HEK293 (cell line): Measurements from ENCODE around the gene LILRB5.

Experiments
- CTCF ChIA-PET: fragments of 350-600 bp; formaldehyde crosslinking; extraction: SDS; loops from one replicate; lab custom pipeline; 2021; ENCODE audit warnings: antibody characterized with exemption; lab: Yijun Ruan, JAX
- POLR2A ChIA-PET: fragments of 300-600 bp; formaldehyde crosslinking; extraction: SDS; loops from one replicate; lab custom pipeline; 2020; ENCODE audit warnings: antibody characterized with exemption, inconsistent platforms; lab: Yijun Ruan, JAX
- H3K27ac ChIP-seq: fragments of 200-500 bp; sonication (Bioruptor generic); 2 replicates; pipeline ENCODE4 v1.5.1; 2014; ENCODE audit warnings: low read depth, low read length, control low read depth, inconsistent platforms; ENCODE audit errors: extremely low read depth
- H3K36me3 ChIP-seq, 2 experiments: fragments of 200-500 bp in 1 of 2; sonication (Bioruptor generic) in 1 of 2; 1 replicate in 1 of 2; 2 replicates in 1 of 2; pipeline ENCODE4 v1.5.1; 2014 to 2017; ENCODE audit warnings: inconsistent platforms in 2 of 2, low read length in 2 of 2; ENCODE audit not compliant: control insufficient read depth in 2 of 2, insufficient read depth in 1 of 2
- H3K4me1 ChIP-seq: fragments of 200-500 bp; sonication (Bioruptor generic); 2 replicates; pipeline ENCODE4 v1.5.1; 2014; ENCODE audit warnings: mild to moderate bottlenecking, low read length, inconsistent platforms; ENCODE audit not compliant: control insufficient read depth, insufficient read depth
- H3K4me3 ChIP-seq: 2 replicates; pipeline ENCODE4 v1.5.1; 2011; ENCODE audit warnings: low read depth, mild to moderate bottlenecking, control low read depth, low read length, moderate library complexity
- H3K9me3 ChIP-seq: fragments of 200-500 bp; sonication (Bioruptor generic); 2 replicates; pipeline ENCODE4 v1.5.1; 2014; ENCODE audit warnings: low read depth, low read length, inconsistent platforms; ENCODE audit not compliant: control insufficient read depth, insufficient read depth
- KLF16 ChIP-seq: fragments of 450-650 bp; formaldehyde crosslinking; IDR thresholded peaks from 2 replicates; pipeline ENCODE4 v1.5.1; 2017; ENCODE audit warnings: missing biosample characterization, missing genetic modification characterization
- KLF7 ChIP-seq: fragments of 450-650 bp; formaldehyde crosslinking; IDR thresholded peaks from 2 replicates; pipeline ENCODE4 v1.5.1; 2016; ENCODE audit warnings: missing biosample characterization, missing genetic modification characterization, borderline replicate concordance
- KLF9 ChIP-seq: fragments of 450-650 bp; formaldehyde crosslinking; IDR thresholded peaks from 2 replicates; pipeline ENCODE4 v1.5.1; 2016; ENCODE audit warnings: missing biosample characterization, missing genetic modification characterization, low read depth
- ZFP69B ChIP-seq: fragments of 450-650 bp; formaldehyde crosslinking; IDR thresholded peaks from 2 replicates; pipeline ENCODE4 v1.5.1; 2016; ENCODE audit warnings: missing biosample characterization, missing genetic modification characterization
- ZNF223 ChIP-seq: fragments of 450-650 bp; formaldehyde crosslinking; IDR thresholded peaks from 2 replicates; pipeline ENCODE4 v1.5.1; 2016; ENCODE audit warnings: missing biosample characterization, missing genetic modification characterization
- ZNF24 ChIP-seq: fragments of 450-650 bp; formaldehyde crosslinking; IDR thresholded peaks from 2 replicates; pipeline ENCODE4 v1.5.1; 2016; ENCODE audit warnings: missing biosample characterization, missing genetic modification characterization
- ZNF292 ChIP-seq: fragments of 450-650 bp; formaldehyde crosslinking; IDR thresholded peaks from 2 replicates; pipeline ENCODE4 v1.5.1; 2016; ENCODE audit warnings: low read depth, missing biosample characterization, missing genetic modification characterization, borderline replicate concordance
- ZNF521 ChIP-seq: fragments of 450-650 bp; formaldehyde crosslinking; IDR thresholded peaks from 2 replicates; pipeline ENCODE4 v1.5.1; 2017; ENCODE audit warnings: missing biosample characterization, mild to moderate bottlenecking, missing genetic modification characterization
- ZNF701 ChIP-seq: fragments of 450-650 bp; formaldehyde crosslinking; IDR thresholded peaks from 2 replicates; pipeline ENCODE4 v1.5.1; 2016; ENCODE audit warnings: missing biosample characterization, missing genetic modification characterization
- ZNF747 ChIP-seq: fragments of 450-650 bp; formaldehyde crosslinking; IDR thresholded peaks from 2 replicates; pipeline ENCODE4 v1.5.1; 2016; ENCODE audit warnings: missing biosample characterization, missing genetic modification characterization
- ZSCAN30 ChIP-seq: fragments of 450-650 bp; IDR thresholded peaks from 2 replicates; pipeline ENCODE4 v1.5.1; 2018; ENCODE audit warnings: missing biosample characterization, mild to moderate bottlenecking, missing genetic modification characterization, moderate library complexity
- TF ChIP-seq, protein P1 (sequence below): fragments of 450-650 bp; formaldehyde crosslinking; IDR thresholded peaks from 2 replicates; pipeline ENCODE4 v1.5.1; 2017; ENCODE audit warnings: missing biosample characterization, missing genetic modification characterization
- TF ChIP-seq, protein P2 (sequence below): fragments of 450-650 bp; formaldehyde crosslinking; IDR thresholded peaks from 2 replicates; pipeline ENCODE4 v1.5.1; 2017; ENCODE audit warnings: missing biosample characterization, missing genetic modification characterization
- TF ChIP-seq, protein P3 (sequence below): fragments of 450-650 bp; formaldehyde crosslinking; IDR thresholded peaks from 2 replicates; pipeline ENCODE4 v1.5.1; 2016; ENCODE audit warnings: missing biosample characterization, missing genetic modification characterization
- TF ChIP-seq, protein P4 (sequence below): fragments of 450-650 bp; formaldehyde crosslinking; IDR thresholded peaks from 2 replicates; pipeline ENCODE4 v1.5.1; 2016; ENCODE audit warnings: missing biosample characterization, missing genetic modification characterization, low read depth
- TF ChIP-seq, protein P5 (sequence below): fragments of 450-650 bp; formaldehyde crosslinking; IDR thresholded peaks from 2 replicates; pipeline ENCODE4 v1.5.1; 2016; ENCODE audit warnings: missing biosample characterization, missing genetic modification characterization
- TF ChIP-seq, protein P6 (sequence below): fragments of 450-650 bp; formaldehyde crosslinking; IDR thresholded peaks from 2 replicates; pipeline ENCODE4 v1.5.1; 2016; ENCODE audit warnings: missing biosample characterization, missing genetic modification characterization
- TF ChIP-seq, protein P7 (sequence below): fragments of 450-650 bp; formaldehyde crosslinking; IDR thresholded peaks from 2 replicates; pipeline ENCODE4 v1.5.1; 2017; ENCODE audit warnings: missing biosample characterization, missing genetic modification characterization

Gene LILRB5

DNA sequence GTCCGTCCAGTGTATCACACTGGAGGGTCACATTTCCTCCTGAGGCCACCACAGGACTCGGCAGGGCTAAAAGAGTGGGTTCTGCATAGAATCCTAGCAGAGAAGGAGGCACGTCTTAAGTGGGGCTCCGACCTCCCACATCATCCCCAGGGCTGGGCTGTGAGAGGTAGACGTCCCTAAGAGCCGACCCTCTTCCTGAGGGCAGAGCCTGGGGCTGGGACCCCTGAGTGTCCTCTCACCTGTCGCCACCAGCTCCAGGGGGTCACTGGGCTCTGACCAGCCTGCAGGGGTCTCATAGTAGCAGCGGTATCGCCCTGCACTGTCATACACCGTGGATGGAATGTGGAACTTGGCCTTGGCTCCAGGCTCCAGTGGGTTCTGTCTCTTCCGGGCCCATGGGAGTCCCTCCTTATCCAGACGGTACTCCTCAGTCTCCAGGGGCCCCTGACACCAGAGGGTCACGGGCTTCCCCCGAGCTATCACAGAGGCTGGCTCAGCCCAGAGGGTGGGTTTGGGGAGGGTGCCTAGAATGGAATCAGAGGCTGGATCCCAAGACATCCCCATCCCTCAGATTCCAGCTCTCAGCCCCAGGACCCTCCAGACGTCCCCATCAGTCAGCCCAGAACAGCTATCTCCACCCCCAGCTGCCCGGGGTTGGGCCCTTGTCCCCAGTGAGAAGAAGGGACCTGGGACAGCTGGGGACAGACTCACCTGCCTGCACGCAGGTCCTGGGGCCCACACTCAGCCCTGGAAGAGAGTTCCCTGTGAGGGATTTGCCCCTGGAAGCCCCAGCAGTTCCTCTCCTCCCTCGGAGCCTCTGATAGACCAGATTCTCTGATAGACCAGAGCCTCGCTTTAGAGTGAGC, 590 bp downstream of the LILRB5 start:
- Histone ChIP-seq H3K36me3 (no peaks in the 10 kb centered on the region), H3K4me3 (no peak overlapping the region), H3K4me1 (no peaks in the 10 kb centered on the region), H3K27ac (no peak overlapping the region), H3K9me3 (no peaks in the 10 kb centered on the region)
- ChIA-PET POLR2A (interaction anchor here (0.5 kb wide), 1 partner anchor 125 kb away, joined by 3 read pairs; no protein-coding TSS in a partner anchor), CTCF (interaction anchor here (3.4 kb wide), 1 partner anchor 10 kb away, joined by 26 read pairs; no protein-coding TSS in a partner anchor)
- TF ChIP-seq ZNF521: no peak
- no peak for TF ChIP-seq ZNF747
- no peak for TF ChIP-seq ZNF24
- TF ChIP-seq, protein P1, sequence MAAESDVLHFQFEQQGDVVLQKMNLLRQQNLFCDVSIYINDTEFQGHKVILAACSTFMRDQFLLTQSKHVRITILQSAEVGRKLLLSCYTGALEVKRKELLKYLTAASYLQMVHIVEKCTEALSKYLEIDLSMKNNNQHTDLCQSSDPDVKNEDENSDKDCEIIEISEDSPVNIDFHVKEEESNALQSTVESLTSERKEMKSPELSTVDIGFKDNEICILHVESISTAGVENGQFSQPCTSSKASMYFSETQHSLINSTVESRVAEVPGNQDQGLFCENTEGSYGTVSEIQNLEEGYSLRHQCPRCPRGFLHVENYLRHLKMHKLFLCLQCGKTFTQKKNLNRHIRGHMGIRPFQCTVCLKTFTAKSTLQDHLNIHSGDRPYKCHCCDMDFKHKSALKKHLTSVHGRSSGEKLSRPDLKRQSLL (tag by site-specific recombination): no peak
- TF ChIP-seq ZNF292 (tag by site-specific recombination): no peak
- no peak for TF ChIP-seq ZSCAN30 (tag by site-specific recombination)
- TF ChIP-seq, protein P2, sequence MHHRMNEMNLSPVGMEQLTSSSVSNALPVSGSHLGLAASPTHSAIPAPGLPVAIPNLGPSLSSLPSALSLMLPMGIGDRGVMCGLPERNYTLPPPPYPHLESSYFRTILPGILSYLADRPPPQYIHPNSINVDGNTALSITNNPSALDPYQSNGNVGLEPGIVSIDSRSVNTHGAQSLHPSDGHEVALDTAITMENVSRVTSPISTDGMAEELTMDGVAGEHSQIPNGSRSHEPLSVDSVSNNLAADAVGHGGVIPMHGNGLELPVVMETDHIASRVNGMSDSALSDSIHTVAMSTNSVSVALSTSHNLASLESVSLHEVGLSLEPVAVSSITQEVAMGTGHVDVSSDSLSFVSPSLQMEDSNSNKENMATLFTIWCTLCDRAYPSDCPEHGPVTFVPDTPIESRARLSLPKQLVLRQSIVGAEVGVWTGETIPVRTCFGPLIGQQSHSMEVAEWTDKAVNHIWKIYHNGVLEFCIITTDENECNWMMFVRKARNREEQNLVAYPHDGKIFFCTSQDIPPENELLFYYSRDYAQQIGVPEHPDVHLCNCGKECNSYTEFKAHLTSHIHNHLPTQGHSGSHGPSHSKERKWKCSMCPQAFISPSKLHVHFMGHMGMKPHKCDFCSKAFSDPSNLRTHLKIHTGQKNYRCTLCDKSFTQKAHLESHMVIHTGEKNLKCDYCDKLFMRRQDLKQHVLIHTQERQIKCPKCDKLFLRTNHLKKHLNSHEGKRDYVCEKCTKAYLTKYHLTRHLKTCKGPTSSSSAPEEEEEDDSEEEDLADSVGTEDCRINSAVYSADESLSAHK (tag by site-specific recombination): no peak
- TF ChIP-seq ZNF701 (tag by site-specific recombination): no peak
- TF ChIP-seq, protein P3, sequence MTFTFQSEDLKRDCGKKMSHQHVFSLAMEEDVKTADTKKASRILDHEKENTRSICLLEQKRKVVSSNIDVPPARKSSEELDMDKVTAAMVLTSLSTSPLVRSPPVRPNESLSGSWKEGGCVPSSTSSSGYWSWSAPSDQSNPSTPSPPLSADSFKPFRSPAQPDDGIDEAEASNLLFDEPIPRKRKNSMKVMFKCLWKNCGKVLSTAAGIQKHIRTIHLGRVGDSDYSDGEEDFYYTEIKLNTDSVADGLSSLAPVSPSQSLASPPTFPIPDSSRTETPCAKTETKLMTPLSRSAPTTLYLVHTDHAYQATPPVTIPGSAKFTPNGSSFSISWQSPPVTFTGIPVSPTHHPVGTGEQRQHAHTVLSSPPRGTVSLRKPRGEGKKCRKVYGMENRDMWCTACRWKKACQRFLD (tag by site-specific recombination): no peak
- no peak for TF ChIP-seq ZNF223
- no peak for TF ChIP-seq ZFP69B (tag by site-specific recombination)
- TF ChIP-seq, protein P4, sequence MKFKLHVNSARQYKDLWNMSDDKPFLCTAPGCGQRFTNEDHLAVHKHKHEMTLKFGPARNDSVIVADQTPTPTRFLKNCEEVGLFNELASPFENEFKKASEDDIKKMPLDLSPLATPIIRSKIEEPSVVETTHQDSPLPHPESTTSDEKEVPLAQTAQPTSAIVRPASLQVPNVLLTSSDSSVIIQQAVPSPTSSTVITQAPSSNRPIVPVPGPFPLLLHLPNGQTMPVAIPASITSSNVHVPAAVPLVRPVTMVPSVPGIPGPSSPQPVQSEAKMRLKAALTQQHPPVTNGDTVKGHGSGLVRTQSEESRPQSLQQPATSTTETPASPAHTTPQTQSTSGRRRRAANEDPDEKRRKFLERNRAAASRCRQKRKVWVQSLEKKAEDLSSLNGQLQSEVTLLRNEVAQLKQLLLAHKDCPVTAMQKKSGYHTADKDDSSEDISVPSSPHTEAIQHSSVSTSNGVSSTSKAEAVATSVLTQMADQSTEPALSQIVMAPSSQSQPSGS (tag by site-specific recombination): no peak
- TF ChIP-seq, protein P5, sequence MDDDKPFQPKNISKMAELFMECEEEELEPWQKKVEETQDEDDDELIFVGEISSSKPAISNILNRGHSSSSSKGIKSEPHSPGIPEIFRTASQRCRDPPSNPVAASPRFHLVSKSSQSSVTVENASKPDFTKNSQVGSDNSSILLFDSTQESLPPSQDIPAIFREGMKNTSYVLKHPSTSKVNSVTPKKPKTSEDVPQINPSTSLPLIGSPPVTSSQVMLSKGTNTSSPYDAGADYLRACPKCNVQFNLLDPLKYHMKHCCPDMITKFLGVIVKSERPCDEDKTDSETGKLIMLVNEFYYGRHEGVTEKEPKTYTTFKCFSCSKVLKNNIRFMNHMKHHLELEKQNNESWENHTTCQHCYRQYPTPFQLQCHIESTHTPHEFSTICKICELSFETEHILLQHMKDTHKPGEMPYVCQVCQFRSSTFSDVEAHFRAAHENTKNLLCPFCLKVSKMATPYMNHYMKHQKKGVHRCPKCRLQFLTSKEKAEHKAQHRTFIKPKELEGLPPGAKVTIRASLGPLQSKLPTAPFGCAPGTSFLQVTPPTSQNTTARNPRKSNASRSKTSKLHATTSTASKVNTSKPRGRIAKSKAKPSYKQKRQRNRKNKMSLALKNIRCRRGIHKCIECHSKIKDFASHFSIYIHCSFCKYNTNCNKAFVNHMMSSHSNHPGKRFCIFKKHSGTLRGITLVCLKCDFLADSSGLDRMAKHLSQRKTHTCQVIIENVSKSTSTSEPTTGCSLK (tag by site-specific recombination): no peak
- TF ChIP-seq, protein P6, sequence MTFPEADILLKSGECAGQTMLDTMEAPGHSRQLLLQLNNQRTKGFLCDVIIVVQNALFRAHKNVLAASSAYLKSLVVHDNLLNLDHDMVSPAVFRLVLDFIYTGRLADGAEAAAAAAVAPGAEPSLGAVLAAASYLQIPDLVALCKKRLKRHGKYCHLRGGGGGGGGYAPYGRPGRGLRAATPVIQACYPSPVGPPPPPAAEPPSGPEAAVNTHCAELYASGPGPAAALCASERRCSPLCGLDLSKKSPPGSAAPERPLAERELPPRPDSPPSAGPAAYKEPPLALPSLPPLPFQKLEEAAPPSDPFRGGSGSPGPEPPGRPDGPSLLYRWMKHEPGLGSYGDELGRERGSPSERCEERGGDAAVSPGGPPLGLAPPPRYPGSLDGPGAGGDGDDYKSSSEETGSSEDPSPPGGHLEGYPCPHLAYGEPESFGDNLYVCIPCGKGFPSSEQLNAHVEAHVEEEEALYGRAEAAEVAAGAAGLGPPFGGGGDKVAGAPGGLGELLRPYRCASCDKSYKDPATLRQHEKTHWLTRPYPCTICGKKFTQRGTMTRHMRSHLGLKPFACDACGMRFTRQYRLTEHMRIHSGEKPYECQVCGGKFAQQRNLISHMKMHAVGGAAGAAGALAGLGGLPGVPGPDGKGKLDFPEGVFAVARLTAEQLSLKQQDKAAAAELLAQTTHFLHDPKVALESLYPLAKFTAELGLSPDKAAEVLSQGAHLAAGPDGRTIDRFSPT (tag by site-specific recombination): no peak
- TF ChIP-seq KLF9 (tag by site-specific recombination): no peak
- no peak for TF ChIP-seq KLF16
- TF ChIP-seq, protein P7, sequence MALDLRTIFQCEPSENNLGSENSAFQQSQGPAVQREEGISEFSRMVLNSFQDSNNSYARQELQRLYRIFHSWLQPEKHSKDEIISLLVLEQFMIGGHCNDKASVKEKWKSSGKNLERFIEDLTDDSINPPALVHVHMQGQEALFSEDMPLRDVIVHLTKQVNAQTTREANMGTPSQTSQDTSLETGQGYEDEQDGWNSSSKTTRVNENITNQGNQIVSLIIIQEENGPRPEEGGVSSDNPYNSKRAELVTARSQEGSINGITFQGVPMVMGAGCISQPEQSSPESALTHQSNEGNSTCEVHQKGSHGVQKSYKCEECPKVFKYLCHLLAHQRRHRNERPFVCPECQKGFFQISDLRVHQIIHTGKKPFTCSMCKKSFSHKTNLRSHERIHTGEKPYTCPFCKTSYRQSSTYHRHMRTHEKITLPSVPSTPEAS (tag by site-specific recombination): no peak
- TF ChIP-seq KLF7 (tag by site-specific recombination): no peak
